K562 (cell line): ENCODE results near the gene ATXN1.

Experiments
- NR2C2 ChIP-seq, 2 experiments: fragments of 200-800 bp in 1 of 2; sonication (Bioruptor generic) in 1 of 2; sonication (generic) in 1 of 2; formaldehyde crosslinking in 1 of 2; IDR thresholded peaks; 2 replicates each; pipeline versions ENCODE4 v1.6.1 to v1.8.0; 2016 to 2022; ENCODE audit warnings: mild to moderate bottlenecking in 1 of 2, missing compliant biosample characterization in 1 of 2, missing genetic modification characterization in 1 of 2, missing genetic modification reagents in 1 of 2
- PCBP1 ChIP-seq: fragments of 200-400 bp; formaldehyde crosslinking; IDR thresholded peaks from 2 replicates; pipeline ENCODE4 v1.6.1; 2018; ENCODE audit warnings: mild to moderate bottlenecking, low read depth, low read length; ENCODE audit not compliant: poor library complexity, severe bottlenecking
- RCOR1 ChIP-seq, 2 experiments: IDR thresholded peaks; 2 replicates each; pipeline ENCODE4 v1.6.1; 2012; ENCODE audit warnings: low read depth in 2 of 2, low read length in 2 of 2, borderline replicate concordance in 1 of 2, improper control_type of control experiment in 1 of 2
- TOE1 ChIP-seq, 2 experiments: fragments of 450-650 bp in 1 of 2; sonication (generic) in 1 of 2; formaldehyde crosslinking in 1 of 2; IDR thresholded peaks; 2 replicates each; pipeline versions ENCODE4 v1.7.1 to v1.8.0; 2016 to 2022; ENCODE audit warnings: borderline replicate concordance in 2 of 2, mild to moderate bottlenecking in 2 of 2, antibody characterized with exemption in 1 of 2, inconsistent platforms in 1 of 2, low read depth in 1 of 2, missing genetic modification reagents in 1 of 2, moderate library complexity in 1 of 2
- ZNF140 ChIP-seq: fragments of 250-450 bp; sonication (Bioruptor Pico); IDR thresholded peaks from 2 replicates; pipeline ENCODE4 v1.8.0; 2021; ENCODE audit warnings: moderate library complexity, mild to moderate bottlenecking, inconsistent platforms
- ZNF146 ChIP-seq: IDR thresholded peaks from one replicate; pipeline ENCODE4 v1.6.1; 2018; ENCODE audit warnings: missing compliant biosample characterization; ENCODE audit not compliant: unreplicated experiment
- ZNF274 ChIP-seq: IDR thresholded peaks from 2 replicates; pipeline ENCODE4 v1.6.1; 2011; ENCODE audit warnings: low read depth, mild to moderate bottlenecking, low read length, moderate library complexity, borderline replicate concordance

- TF ChIP-seq ZNF274 = no peak
- TF ChIP-seq TOE1 (IDR thresholded peaks at IDR 0.05; ENCODE audit: borderline replicate concordance) = no peak
- no peak for TF ChIP-seq TOE1 (CRISPR knock-in tag; IDR thresholded peaks at IDR 0.05; ENCODE audit: borderline replicate concordance, low read depth)
- TF ChIP-seq PCBP1 = no peak
- TF ChIP-seq RCOR1 (IDR thresholded peaks at IDR 0.05; ENCODE audit: borderline replicate concordance in 1 of 2, low read depth in 2 of 2, low read length in 2 of 2) = no peak
- TF ChIP-seq ZNF140 (CRISPR knock-in tag) = no peak
- no peak for TF ChIP-seq ZNF146 (CRISPR knock-in tag)
- TF ChIP-seq NR2C2 (CRISPR knock-in tag; IDR thresholded peaks at IDR 0.05) = no peak
- TF ChIP-seq NR2C2 (tag; IDR thresholded peaks at IDR 0.05) = no peak
Observed at GRCh38 chr6:16578695-16579285, 182.5 kb downstream of the ATXN1 start.
